HG02623 (cell line): ENCODE measurements around the gene PSMC1.
"Not testable (repeated sequence)": the region's sequence is repeated elsewhere in the genome, so short reads cannot be mapped to it uniquely, and the experiment has no call there.

Source experiments
- ATAC-seq: cut with Tn5 transposase; IDR thresholded peaks from one replicate; pipeline ENCODE4 v1.9.1; 2021; ENCODE audit warnings: moderate library complexity; ENCODE audit not compliant: unreplicated experiment

PSMC1 gene

GRCh38 chr14:90256354-90257131 is at the start of gene PSMC1:
TSS of gene PSMC1 (plus strand) at chr14:90256553. CDS start at chr14:90256598, 45 bp downstream.
- peak; percentile 95 for ATAC-seq

- no peak for ATAC-seq
Observed at GRCh38 chr14:90213099-90213748, 43.1 kb upstream of the PSMC1 start.

- ATAC-seq, result no peak
Observed at GRCh38 chr14:90228478-90228877, 27.9 kb upstream of the PSMC1 start.

- not testable (repeated sequence) for ATAC-seq
Observed at GRCh38 chr14:90229942-90230341, 26.4 kb upstream of the PSMC1 start.

- no peak for ATAC-seq
Observed at GRCh38 chr14:90235179-90235976, 21.0 kb upstream of the PSMC1 start.

- no peak for ATAC-seq
Observed at GRCh38 chr14:90239139-90239538, 17.2 kb upstream of the PSMC1 start.

GRCh38 chr14:90242444-90242843 is 13.9 kb upstream of the PSMC1 start:
- no peak for ATAC-seq

GRCh38 chr14:90246936-90247335 is 9.4 kb upstream of the PSMC1 start:
- ATAC-seq, result no peak

GRCh38 chr14:90247441-90247840 is 8.9 kb upstream of the PSMC1 start:
- not testable (repeated sequence) for ATAC-seq

- no peak for ATAC-seq
Observed at GRCh38 chr14:90248594-90248993, 7.8 kb upstream of the PSMC1 start.

- no peak for ATAC-seq
Observed at GRCh38 chr14:90253826-90254225, 2.5 kb upstream of the PSMC1 start.

GRCh38 chr14:90255871-90256270 is 482 bp upstream of the PSMC1 start:
- ATAC-seq, result no peak

GRCh38 chr14:90263748-90264449 is 7.5 kb downstream of the PSMC1 start:
- peak; percentile 75 for ATAC-seq

- ATAC-seq, result no peak
Observed at GRCh38 chr14:90266441-90267154, 10.2 kb downstream of the PSMC1 start.

- ATAC-seq, result no peak
Observed at GRCh38 chr14:90268420-90268819, 12.1 kb downstream of the PSMC1 start.

- ATAC-seq, result no peak
Observed at GRCh38 chr14:90272523-90272922, 16.2 kb downstream of the PSMC1 start.

GRCh38 chr14:90273532-90273931 is 17.2 kb downstream of the PSMC1 start:
- no peak for ATAC-seq

- ATAC-seq, result no peak
Observed at GRCh38 chr14:90274019-90274418, 17.7 kb downstream of the PSMC1 start.

GRCh38 chr14:90274808-90275457 is 18.6 kb downstream of the PSMC1 start:
- ATAC-seq, result no peak

- ATAC-seq, result no peak
Observed at GRCh38 chr14:90275458-90275814, 19.1 kb downstream of the PSMC1 start.
